Spleen (tissue), 11 donors: ENCODE measurements around the gene FOXRED1. TPM values are rescaled to one million over a fixed set of nuclear protein-coding genes. Genes with fewer than 3 reads are reported as not detected.

Experiments
- DNase-seq: peaks from one replicate; pipeline ENCODE4 v3.0.0-alpha.2; 2020
- H3K27ac ChIP-seq, 8 donors: fragments of 200-600 bp; sonication (generic) in 7 of 8; 1 replicate in 4 of 8; 2 replicates in 4 of 8; pipeline versions ENCODE4 v1.5.0 to v1.8.0; 2016 to 2021; ENCODE audit warnings: inconsistent platforms in 4 of 8, mild to moderate bottlenecking in 4 of 8, moderate library complexity in 1 of 8
- H3K27me3 ChIP-seq, 7 donors: fragments of 200-600 bp; sonication (generic) in 6 of 7; replicated peaks in 1 of 7; 1 replicate in 4 of 7; 2 replicates in 3 of 7; pipeline versions ENCODE4 v1.5.0 to v1.8.0; 2016 to 2021; ENCODE audit warnings: inconsistent platforms in 3 of 7, mild to moderate bottlenecking in 1 of 7
- H3K36me3 ChIP-seq, 6 donors: fragments of 200-600 bp; sonication (generic) in 5 of 6; 1 replicate in 4 of 6; 2 replicates in 2 of 6; pipeline versions ENCODE4 v1.5.0 to v1.8.0; 2016 to 2021; ENCODE audit warnings: inconsistent platforms in 2 of 6
- H3K4me1 ChIP-seq, 6 donors: fragments of 200-600 bp; sonication (generic) in 5 of 6; 1 replicate in 3 of 6; 2 replicates in 3 of 6; pipeline versions ENCODE4 v1.5.0 to v1.8.0; 2016 to 2021; ENCODE audit warnings: inconsistent platforms in 3 of 6
- H3K4me3 ChIP-seq, 8 donors: fragments of 200-600 bp; sonication (generic) in 7 of 8; 1 replicate in 4 of 8; 2 replicates in 4 of 8; pipeline versions ENCODE4 v1.5.0 to v1.8.0; 2016 to 2021; ENCODE audit warnings: inconsistent platforms in 4 of 8, mild to moderate bottlenecking in 4 of 8, moderate library complexity in 2 of 8
- H3K9me3 ChIP-seq, 8 donors: fragments of 200-600 bp; sonication (generic) in 7 of 8; 1 replicate in 4 of 8; 2 replicates in 4 of 8; pipeline versions ENCODE4 v1.5.0 to v1.8.0; 2016 to 2021; ENCODE audit warnings: inconsistent platforms in 4 of 8
- CTCF ChIP-seq, 11 experiments: fragments of 200-600 bp in 7 of 11; fragments of 450-650 bp in 4 of 11; sonication (generic) in 4 of 11; IDR thresholded peaks in 8 of 11; conservative IDR thresholded peaks in 3 of 11; 1 replicate in 7 of 11; 2 replicates in 4 of 11; pipeline versions ENCODE4 v1.4.0 to v1.8.0; 2016 to 2021; ENCODE audit warnings: antibody characterized with exemption in 11 of 11, inconsistent platforms in 4 of 11, mild to moderate bottlenecking in 1 of 11
- POLR2A ChIP-seq, 3 donors: fragments of 450-650 bp; IDR thresholded peaks; one replicate each; pipeline ENCODE4 v1.5.1; 2017; ENCODE audit warnings: antibody characterized with exemption in 3 of 3, mild to moderate bottlenecking in 1 of 3
- POLR2AphosphoS5 ChIP-seq, 3 donors: sonication (generic); formaldehyde crosslinking; IDR thresholded peaks; one replicate each; pipeline ENCODE4 v1.5.1; 2017; ENCODE audit warnings: antibody characterized with exemption in 3 of 3
- WGBS, 5 donors: extraction: QIAGEN DNeasy Blood & Tissue Kit in 3 of 5; methylation state at CpG; one replicate each; pipeline versions ENCODE4 v1.1.5 to v1.1.7; 2013 to 2018; 5-methylcytosine and 5-hydroxymethylcytosine counted together
- intact Hi-C: fragments of 100-400 bp; cut with DNase I; formaldehyde crosslinking; loops from one replicate; pipeline ENCODE4 v1.15.0; 2023; ENCODE audit warnings: low total_unique reads
- polyA plus RNA-seq, 3 donors: library from polyadenylated mRNA; stranded (reverse); fragments of 200-250 nt; gene quantifications; one replicate each; pipeline ENCODE4 v1.2.1, GENCODE V29; 2013
- total RNA-seq, 7 donors: library from RNA; depleted of rRNA in 3 of 7; stranded (reverse); fragments of >200 nt in 3 of 7; fragmentation: NEBNext Ultra II Directional in 4 of 7; extraction: Animal tissue kit (Norgen Biotek cat#: 25700) in 4 of 7; gene quantifications; one replicate each; pipeline versions ENCODE4 v1.1.0 to v1.2.1, GENCODE V29; 2016 to 2021
- donor health status: healthy with polysubstance abuse.
- donor health status: DM: no; HTN: no; CAD: no; lungs with moderate emphysema.
- donor health status: DM: no; HTN: no; CAD: no.
- donor health status: Bipolar disorder and iron deficiency.
- donor health status: healthy.
- donor health status: DM: no; HTN: no; CAD: no.
- donor health status: DM: yes; HTN: yes; CAD: no.

The FOXRED1 gene
- total and polyA plus RNA-seq, 10 donors = 20.5 to 48.1 (median 31.5) TPM

- WGBS, 5 donors = 68 to 79% (median 76%) methylated on average over 6 of the region's 6 CpGs
- no peak overlapping the region for H3K4me3 ChIP-seq
- peak overlapping the region in 4 of 8 donors; percentile 33 to 43 (median 40) for H3K27ac ChIP-seq
- DNase-seq = no peak
- no peak for TF ChIP-seq CTCF (IDR thresholded peaks at IDR 0.05 in 8 of 11, conservative IDR thresholded peaks at IDR 0.05 in 3 of 11)
- no peaks in the 10 kb centered on the region for H3K4me1 ChIP-seq
- H3K27me3 ChIP-seq = no peaks in the 10 kb centered on the region
- intact Hi-C loops = no loop called here
- peaks cover 0 to 74% (median 16%) of the 10 kb centered on the region in 6 donors for H3K36me3 ChIP-seq
- H3K9me3 ChIP-seq = no peaks in the 10 kb centered on the region
Measured at GRCh38 chr11:126231725-126232459, 37.1 kb upstream of the FOXRED1 start.

- TF ChIP-seq CTCF (IDR thresholded peaks at IDR 0.05 in 8 of 11, conservative IDR thresholded peaks at IDR 0.05 in 3 of 11) (no peak), POLR2AphosphoS5 (IDR thresholded peaks at IDR 0.05) (no peak), POLR2A (IDR thresholded peaks at IDR 0.05) (no peak)
- H3K9me3 ChIP-seq = no peaks in the 10 kb centered on the region
- WGBS, 5 donors = 89 to 95% (median 92%) methylated on average over 3 of the region's 3 CpGs
- H3K27ac ChIP-seq = peak overlapping the region in 2 of 8 donors; percentile 33 to 38
- no peak for DNase-seq
- H3K27me3 ChIP-seq = no peaks in the 10 kb centered on the region
- H3K4me3 ChIP-seq = no peak overlapping the region
- intact Hi-C loops = no loop called here
- H3K36me3 ChIP-seq = peaks cover 0 to 81% (median 16%) of the 10 kb centered on the region in 6 donors
- no peaks in the 10 kb centered on the region for H3K4me1 ChIP-seq
Measured at GRCh38 chr11:126232683-126233082, 36.3 kb upstream of the FOXRED1 start.

- Histone ChIP-seq H3K4me3 (no peak overlapping the region), H3K4me1 (no peaks in the 10 kb centered on the region), H3K27me3 (no peaks in the 10 kb centered on the region), H3K9me3 (no peaks in the 10 kb centered on the region), H3K27ac (no peak overlapping the region), H3K36me3 (peaks cover 0 to 82% (median 22%) of the 10 kb centered on the region in 6 donors)
- WGBS, 5 donors = 82 to 100% (median 97%) methylated on average over 4 of the region's 4 CpGs
- intact Hi-C loops = no loop called here
- DNase-seq = no peak
- TF ChIP-seq POLR2AphosphoS5 (IDR thresholded peaks at IDR 0.05) = no peak
- no peak for TF ChIP-seq CTCF (IDR thresholded peaks at IDR 0.05 in 8 of 11, conservative IDR thresholded peaks at IDR 0.05 in 3 of 11)
- no peak for TF ChIP-seq POLR2A (IDR thresholded peaks at IDR 0.05)
Measured at GRCh38 chr11:126233391-126233790, 35.6 kb upstream of the FOXRED1 start.

- Histone ChIP-seq H3K27me3 (no peaks in the 10 kb centered on the region), H3K27ac (peak overlapping the region in 5 of 8 donors; percentile 10 to 41 (median 15)), H3K36me3 (peaks cover 0 to 91% (median 20%) of the 10 kb centered on the region in 6 donors), H3K9me3 (no peaks in the 10 kb centered on the region), H3K4me1 (peaks cover 0 to 12% (median 2%) of the 10 kb centered on the region in 6 donors), H3K4me3 (no peak overlapping the region)
- TF ChIP-seq POLR2AphosphoS5 (IDR thresholded peaks at IDR 0.05) (no peak), POLR2A (IDR thresholded peaks at IDR 0.05) (no peak), CTCF (IDR thresholded peaks at IDR 0.05 in 8 of 11, conservative IDR thresholded peaks at IDR 0.05 in 3 of 11) (no peak)
- intact Hi-C loops = no loop called here
- WGBS, 5 donors = 69 to 87% (median 79%) methylated on average over 2 of the region's 2 CpGs
- no peak for DNase-seq
Measured at GRCh38 chr11:126246636-126247035, 22.3 kb upstream of the FOXRED1 start.
